ENCODE measurements around the gene HTT-AS.
"Not testable (repeated sequence)": the region's sequence is repeated elsewhere in the genome, so short reads cannot be mapped to it uniquely, and the experiment has no call there.

Gene HTT-AS

GRCh38 chr4:3066836-3067400 is 7.4 kb downstream of the HTT-AS start:
- no peak overlapping the region for H3K4me3 ChIP-seq (ENCODE audit: low read depth, low read length)
- CTCF ChIA-PET, result no interaction called here
- DNase-seq (ENCODE audit: low read depth, low spot score), result no peak
- POLR2A ChIA-PET, result no interaction called here
- TF ChIP-seq CTCF (IDR thresholded peaks at IDR 0.05; ENCODE audit: insufficient read depth, low read length, missing control alignments), result no peak

GRCh38 chr4:3065551-3065950 is 8.8 kb downstream of the HTT-AS start:
- TF ChIP-seq CTCF (IDR thresholded peaks at IDR 0.05; ENCODE audit: insufficient read depth, low read length, missing control alignments), result no peak
- DNase-seq (ENCODE audit: low read depth, low spot score), result no peak
- POLR2A ChIA-PET, result no interaction called here
- CTCF ChIA-PET, result interaction anchor here (1.0 kb wide), 1 partner anchor 280 kb away, joined by 4 read pairs; no protein-coding TSS in a partner anchor
- no peak overlapping the region for H3K4me3 ChIP-seq (ENCODE audit: low read depth, low read length)

- CTCF ChIA-PET, result interaction anchor here (0.6 to 1.2 kb wide), 2 partner anchors 14 to 1477 kb away, joined by 3 to 5 read pairs; no protein-coding TSS in a partner anchor
- DNase-seq (ENCODE audit: low read depth, low spot score), result peak; percentile 54
- no peak for TF ChIP-seq CTCF (IDR thresholded peaks at IDR 0.05; ENCODE audit: insufficient read depth, low read length, missing control alignments)
- H3K4me3 ChIP-seq (ENCODE audit: low read depth, low read length), result no peak overlapping the region
- POLR2A ChIA-PET, result no interaction called here
Measured at GRCh38 chr4:3062471-3062870, 11.9 kb downstream of the HTT-AS start.

- ChIA-PET CTCF (no interaction called here), POLR2A (no interaction called here)
- H3K4me3 ChIP-seq (ENCODE audit: low read depth, low read length), result no peak overlapping the region
- TF ChIP-seq CTCF (IDR thresholded peaks at IDR 0.05; ENCODE audit: insufficient read depth, low read length, missing control alignments), result no peak
- DNase-seq (ENCODE audit: low read depth, low spot score), result no peak
Measured at GRCh38 chr4:3060946-3061345, 13.4 kb downstream of the HTT-AS start.

GRCh38 chr4:3059943-3060342 is 14.4 kb downstream of the HTT-AS start:
- no peak for DNase-seq (ENCODE audit: low read depth, low spot score)
- TF ChIP-seq CTCF (IDR thresholded peaks at IDR 0.05; ENCODE audit: insufficient read depth, low read length, missing control alignments), result no peak
- H3K4me3 ChIP-seq (ENCODE audit: low read depth, low read length), result no peak overlapping the region
- ChIA-PET POLR2A (no interaction called here), CTCF (no interaction called here)

GRCh38 chr4:3054169-3054759 is 20.1 kb downstream of the HTT-AS start:
- TF ChIP-seq CTCF (IDR thresholded peaks at IDR 0.05; ENCODE audit: insufficient read depth, low read length, missing control alignments), result no peak
- CTCF ChIA-PET, result interaction anchor here (0.8 to 1.1 kb wide), 2 partner anchors 17 to 33 kb away, joined by 3 read pairs; no protein-coding TSS in a partner anchor

GRCh38 chr4:3051141-3051897 is 23.0 kb downstream of the HTT-AS start:
- CTCF ChIA-PET, result interaction anchor here (1.3 to 1.5 kb wide), 2 partner anchors 9 to 36 kb away, joined by 4 to 5 read pairs; no protein-coding TSS in a partner anchor
- H3K4me3 ChIP-seq (ENCODE audit: low read depth, low read length); DNase-seq (ENCODE audit: low read depth, low spot score); POLR2A ChIA-PET: not testable (repeated sequence)

More at GRCh38 chr4:3054169-3054759, 20.1 kb downstream of the HTT-AS start:
- DNase-seq (ENCODE audit: low read depth, low spot score), result no peak
- no peak overlapping the region for H3K4me3 ChIP-seq (ENCODE audit: low read depth, low read length)
- POLR2A ChIA-PET, result no interaction called here

Measured in AG04449 (cell line).